IMR-90 (cell line): ENCODE results near the gene ADGRG1.

Experiments used
- CEBPB ChIP-seq: IDR thresholded peaks from 2 replicates; pipeline ENCODE4 v1.6.1; 2012; ENCODE audit warnings: low read depth, low read length, improper control_type of control experiment
- CTCF ChIP-seq: conservative IDR thresholded peaks from 2 replicates; pipeline ENCODE4 v1.5.1; 2012; ENCODE audit warnings: mild to moderate bottlenecking, low read depth, low read length, improper control_type of control experiment
- FOS ChIP-seq: fragments of 150-350 bp; IDR thresholded peaks from 2 replicates; pipeline ENCODE4 v1.6.1; 2016; ENCODE audit warnings: low read depth, low read length
- MAFK ChIP-seq: IDR thresholded peaks from 2 replicates; pipeline ENCODE4 v1.6.1; 2012; ENCODE audit warnings: low read depth, low read length, improper control_type of control experiment
- MXI1 ChIP-seq: IDR thresholded peaks from 2 replicates; pipeline ENCODE4 v1.6.1; 2012; ENCODE audit warnings: low read depth, mild to moderate bottlenecking, low read length, moderate library complexity, borderline replicate concordance
- POLR2A ChIP-seq: IDR thresholded peaks from 2 replicates; pipeline ENCODE4 v1.6.1; 2012; ENCODE audit warnings: mild to moderate bottlenecking, low read depth, low read length
- RAD21 ChIP-seq: IDR thresholded peaks from 2 replicates; pipeline ENCODE4 v1.6.1; 2012; ENCODE audit warnings: low read length, improper control_type of control experiment
- SMC3 ChIP-seq: fragments of 150-350 bp; IDR thresholded peaks from 2 replicates; pipeline ENCODE4 v1.6.1; 2016; ENCODE audit warnings: low read depth, mild to moderate bottlenecking, antibody characterized with exemption, low read length, moderate library complexity

GRCh38 chr16:57704905-57705852, 76.7 kb downstream of the ADGRG1 start:
- TF ChIP-seq CTCF: no peak
- no peak for TF ChIP-seq FOS
- TF ChIP-seq CEBPB: no peak
- no peak for TF ChIP-seq POLR2A
- TF ChIP-seq MAFK: no peak
- TF ChIP-seq RAD21: no peak
- no peak for TF ChIP-seq SMC3
- no peak for TF ChIP-seq MXI1
